GM12801 (cell line): ENCODE data around the gene BDNF.

Experiments
- TF ChIP-seq, protein P1 (sequence below): IDR thresholded peaks from one replicate; pipeline ENCODE4 v1.5.1; 2011; ENCODE audit warnings: control low read depth; ENCODE audit not compliant: insufficient read length; ENCODE audit errors: extremely low read depth

Gene BDNF

DNA sequence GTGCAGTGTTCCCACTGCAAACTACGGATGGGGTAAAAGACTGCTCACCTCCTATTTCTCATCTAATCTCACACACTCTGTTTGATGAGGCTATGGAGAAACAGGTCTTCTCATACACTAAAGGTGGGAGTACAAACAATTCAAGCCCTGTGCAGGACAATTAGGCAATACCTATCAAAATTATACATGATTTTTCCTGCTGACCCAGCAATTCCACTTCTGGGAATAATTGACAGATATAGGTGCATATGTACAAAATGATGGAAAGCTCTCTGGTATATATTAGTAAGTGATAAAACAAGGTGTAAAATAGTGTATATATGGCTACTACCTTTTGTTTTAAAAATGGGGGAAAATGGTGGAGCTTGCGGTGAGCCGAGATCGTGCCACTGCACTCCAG lies 23.1 kb downstream of the BDNF start:
- TF ChIP-seq, protein P1, sequence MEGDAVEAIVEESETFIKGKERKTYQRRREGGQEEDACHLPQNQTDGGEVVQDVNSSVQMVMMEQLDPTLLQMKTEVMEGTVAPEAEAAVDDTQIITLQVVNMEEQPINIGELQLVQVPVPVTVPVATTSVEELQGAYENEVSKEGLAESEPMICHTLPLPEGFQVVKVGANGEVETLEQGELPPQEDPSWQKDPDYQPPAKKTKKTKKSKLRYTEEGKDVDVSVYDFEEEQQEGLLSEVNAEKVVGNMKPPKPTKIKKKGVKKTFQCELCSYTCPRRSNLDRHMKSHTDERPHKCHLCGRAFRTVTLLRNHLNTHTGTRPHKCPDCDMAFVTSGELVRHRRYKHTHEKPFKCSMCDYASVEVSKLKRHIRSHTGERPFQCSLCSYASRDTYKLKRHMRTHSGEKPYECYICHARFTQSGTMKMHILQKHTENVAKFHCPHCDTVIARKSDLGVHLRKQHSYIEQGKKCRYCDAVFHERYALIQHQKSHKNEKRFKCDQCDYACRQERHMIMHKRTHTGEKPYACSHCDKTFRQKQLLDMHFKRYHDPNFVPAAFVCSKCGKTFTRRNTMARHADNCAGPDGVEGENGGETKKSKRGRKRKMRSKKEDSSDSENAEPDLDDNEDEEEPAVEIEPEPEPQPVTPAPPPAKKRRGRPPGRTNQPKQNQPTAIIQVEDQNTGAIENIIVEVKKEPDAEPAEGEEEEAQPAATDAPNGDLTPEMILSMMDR, result no peak

DNA sequence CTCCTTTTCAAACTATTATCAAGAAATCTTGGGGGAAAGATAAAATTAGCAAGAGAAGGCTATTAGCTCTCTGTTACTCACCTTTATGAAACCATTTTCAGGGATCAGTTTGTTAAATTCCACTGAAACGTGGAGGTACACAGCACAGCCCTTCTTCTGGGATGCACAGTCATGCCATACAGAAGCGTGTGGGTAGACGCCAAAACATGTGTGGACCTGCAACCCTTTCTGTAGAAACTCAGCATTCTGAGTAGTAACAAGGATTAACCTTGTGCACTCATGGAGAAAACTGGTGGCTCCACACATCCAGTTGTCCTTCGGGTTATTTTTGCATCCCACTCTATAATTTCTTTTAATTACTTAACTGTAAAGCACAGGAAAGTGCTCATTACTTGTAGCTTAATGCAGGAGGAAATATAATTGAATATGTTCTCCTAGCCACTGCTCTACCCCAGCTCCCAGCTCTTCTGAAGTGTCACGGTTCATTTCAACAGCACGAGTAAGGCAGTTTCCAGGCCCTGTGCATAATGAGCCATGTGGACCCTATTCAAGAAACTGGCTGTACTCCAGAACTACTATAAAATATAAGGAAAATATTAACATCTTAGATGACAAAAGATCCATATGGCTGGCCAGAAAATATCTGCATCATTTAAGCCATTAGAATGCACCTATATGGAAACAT lies 26.1 kb downstream of the BDNF start:
- TF ChIP-seq, protein P1, result no peak

DNA sequence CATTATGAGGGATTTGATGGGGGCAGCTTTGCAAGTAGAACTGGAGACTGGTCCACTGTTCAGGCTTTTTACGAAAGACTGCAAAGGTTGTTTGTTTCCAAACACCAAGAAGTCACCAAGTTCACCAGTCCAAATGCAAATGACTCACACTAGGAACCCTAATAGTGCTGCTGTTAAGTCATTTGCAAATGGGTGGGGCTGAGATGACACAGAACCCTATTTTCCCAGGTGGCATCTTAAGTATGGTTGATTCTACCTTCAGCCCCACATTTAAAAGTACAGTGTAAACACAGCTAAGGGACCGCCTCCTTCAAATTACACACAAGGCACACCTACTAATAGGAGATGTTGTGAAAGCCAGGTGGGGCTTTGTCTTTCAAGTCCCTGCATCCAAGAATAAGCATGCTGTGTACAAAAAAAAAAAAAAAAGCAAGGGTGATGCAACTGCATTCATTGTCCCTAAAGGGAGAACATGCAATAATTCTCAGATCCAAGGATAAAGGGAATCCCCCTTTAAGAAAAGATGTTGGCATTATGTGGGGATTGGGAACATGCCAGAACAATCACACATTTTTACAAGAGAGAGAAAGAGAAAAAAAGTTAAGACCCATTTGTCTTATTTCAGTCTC lies 27.3 kb downstream of the BDNF start:
- TF ChIP-seq, protein P1, result no peak

DNA sequence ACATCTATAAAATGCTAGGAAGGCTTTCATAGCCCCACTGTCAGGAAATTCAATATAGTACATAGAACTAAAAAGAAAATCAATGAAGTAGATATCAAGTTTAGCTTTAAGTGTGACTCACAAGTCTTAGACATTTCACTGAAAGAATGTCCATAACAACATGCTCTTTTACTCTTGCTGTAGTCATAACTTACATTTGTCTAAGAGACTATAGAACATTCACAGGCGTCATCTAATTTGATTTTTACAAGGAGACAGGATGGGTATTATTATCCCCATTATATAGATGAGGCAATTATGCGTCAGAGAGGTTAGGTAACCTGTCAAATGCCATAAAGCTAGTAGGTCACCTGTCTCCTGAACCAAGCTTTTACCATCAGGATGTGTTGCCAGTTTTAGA lies 36.9 kb downstream of the BDNF start:
- TF ChIP-seq, protein P1, result no peak

DNA sequence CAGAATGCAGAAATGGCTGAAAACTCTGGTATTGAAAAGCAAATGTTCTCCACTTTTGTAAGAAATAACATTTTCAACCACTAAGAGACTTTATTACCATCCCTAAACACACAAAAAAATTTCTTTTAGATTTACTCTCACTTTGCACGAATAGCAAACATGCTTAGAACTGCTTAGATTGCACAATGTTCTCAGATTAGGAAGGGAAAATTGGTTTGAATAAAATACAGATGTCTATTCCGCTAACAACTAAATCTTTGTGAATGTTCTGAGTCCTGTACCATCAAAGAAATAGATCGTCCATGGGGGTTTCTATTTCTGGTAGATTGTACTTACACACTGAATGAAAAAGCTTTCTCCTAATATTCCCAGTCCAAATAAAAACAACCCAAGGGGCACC lies 40.1 kb downstream of the BDNF start:
- TF ChIP-seq, protein P1, result no peak

DNA sequence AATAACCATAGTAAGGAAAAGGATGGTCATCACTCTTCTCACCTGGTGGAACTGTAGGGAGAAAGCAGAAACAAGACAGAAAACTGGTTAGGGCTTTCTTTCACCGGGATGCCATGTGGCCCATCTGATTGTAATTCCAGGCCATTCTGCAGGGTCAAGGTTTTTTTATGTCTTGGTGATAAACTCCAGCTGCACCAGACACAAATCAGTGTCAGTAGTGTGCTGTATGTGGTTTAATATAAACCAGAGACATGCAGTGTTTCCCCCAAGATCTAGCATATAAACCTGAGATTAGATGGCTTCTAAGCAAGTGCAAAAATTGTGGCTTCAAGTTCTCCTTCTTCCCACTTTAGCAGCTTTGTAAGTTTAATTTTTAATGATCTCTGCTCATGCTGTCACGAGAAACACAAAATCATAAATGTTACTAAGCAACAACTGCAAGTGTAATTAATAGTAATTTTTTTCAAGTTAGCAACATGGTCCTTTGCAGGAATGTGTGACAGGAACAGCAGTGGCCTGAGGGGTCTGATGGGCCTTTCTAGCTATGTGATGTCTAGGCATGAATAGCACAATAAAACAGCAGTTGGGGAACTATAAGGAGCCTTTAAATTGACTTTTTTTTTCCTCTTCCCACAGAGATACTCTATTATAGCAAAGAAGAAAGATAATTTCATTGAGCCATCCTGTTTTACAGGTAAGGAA lies 41.6 kb downstream of the BDNF start:
- TF ChIP-seq, protein P1, result no peak

DNA sequence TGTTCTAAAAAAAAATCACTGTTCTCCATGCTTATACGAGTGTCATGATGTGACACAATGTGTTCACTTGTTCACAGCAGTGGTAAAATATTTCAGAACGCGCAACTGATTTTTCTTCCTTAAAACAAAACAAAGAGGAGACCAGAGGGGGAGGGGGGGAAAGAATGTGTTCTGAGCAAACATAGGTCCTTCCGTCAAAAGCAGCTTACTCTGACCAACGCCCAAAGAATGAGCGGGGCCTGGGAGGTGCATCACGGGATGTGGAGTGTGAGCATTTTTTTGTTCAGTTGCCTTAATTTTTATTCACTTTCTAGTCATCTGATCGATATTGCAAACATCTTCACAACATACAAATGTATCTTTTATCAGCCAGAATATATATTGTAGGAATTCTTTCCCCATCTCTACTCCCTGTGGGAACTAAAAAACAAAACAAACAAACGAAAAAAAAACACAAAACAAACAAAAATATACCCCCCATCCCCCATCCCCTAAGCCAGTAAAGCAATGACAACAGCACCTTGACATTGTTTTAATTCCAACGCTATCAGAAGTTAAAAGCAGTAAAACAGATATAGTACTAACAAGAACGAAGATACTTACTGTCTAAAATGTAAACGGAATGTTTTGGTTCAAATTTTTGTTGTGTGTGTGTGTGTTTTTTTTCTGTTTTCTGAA lies 43.3 kb downstream of the BDNF start:
- TF ChIP-seq, protein P1, result no peak
